NCI-H2081 (cell line): Measurements from ENCODE around the gene MAP3K15.

Experiments
- DNase-seq, 2 experiments: peaks; one replicate each; lab custom pipeline; 2025; lab: John Stamatoyannopoulos, UW

Gene MAP3K15

GRCh38 chrX:19514791-19515614 is at the start of gene MAP3K15:
TSS of gene MAP3K15 (minus strand) at chrX:19515508. CDS start at chrX:19515261, 247 bp downstream.
- DNase-seq = peak in 1 of 2 experiments; percentile 26

GRCh38 chrX:19564606-19565005 is 49.3 kb upstream of the MAP3K15 start:
- no peak for DNase-seq

- DNase-seq = no peak
These were observed 48.4 kb upstream of the MAP3K15 start for GRCh38 chrX:19563746-19564145.

GRCh38 chrX:19563327-19563726 is 48.0 kb upstream of the MAP3K15 start:
- no peak for DNase-seq

GRCh38 chrX:19560611-19561010 is 45.3 kb upstream of the MAP3K15 start:
- DNase-seq = no peak

- DNase-seq = no peak
These were observed 42.5 kb upstream of the MAP3K15 start for GRCh38 chrX:19557822-19558221.

GRCh38 chrX:19556202-19556601 is 40.9 kb upstream of the MAP3K15 start:
- DNase-seq = no peak

GRCh38 chrX:19555683-19556082 is 40.4 kb upstream of the MAP3K15 start:
- DNase-seq = no peak

GRCh38 chrX:19555236-19555635 is 39.9 kb upstream of the MAP3K15 start:
- no peak for DNase-seq

- no peak for DNase-seq
These were observed 39.5 kb upstream of the MAP3K15 start for GRCh38 chrX:19554786-19555185.

- no peak for DNase-seq
These were observed 37.5 kb upstream of the MAP3K15 start for GRCh38 chrX:19552793-19553192.

GRCh38 chrX:19549838-19550237 is 34.5 kb upstream of the MAP3K15 start:
- no peak for DNase-seq

GRCh38 chrX:19548934-19549333 is 33.6 kb upstream of the MAP3K15 start:
- no peak for DNase-seq

GRCh38 chrX:19548279-19548678 is 33.0 kb upstream of the MAP3K15 start:
- DNase-seq = no peak

GRCh38 chrX:19545651-19546050 is 30.3 kb upstream of the MAP3K15 start:
- no peak for DNase-seq

GRCh38 chrX:19544693-19545305 is 29.5 kb upstream of the MAP3K15 start:
- peak; percentile 37 to 51 for DNase-seq

GRCh38 chrX:19543951-19544381 is 28.7 kb upstream of the MAP3K15 start:
- no peak for DNase-seq

GRCh38 chrX:19543020-19543715 is 27.9 kb upstream of the MAP3K15 start:
- DNase-seq = no peak

GRCh38 chrX:19541931-19542330 is 26.6 kb upstream of the MAP3K15 start:
- DNase-seq = no peak

- DNase-seq = no peak
These were observed 25.9 kb upstream of the MAP3K15 start for GRCh38 chrX:19541196-19541595.

- DNase-seq = no peak
These were observed 24.8 kb upstream of the MAP3K15 start for GRCh38 chrX:19540076-19540475.

- DNase-seq = no peak
These were observed 24.4 kb upstream of the MAP3K15 start for GRCh38 chrX:19539665-19540064.

GRCh38 chrX:19535476-19535875 is 20.2 kb upstream of the MAP3K15 start:
- peak in 1 of 2 experiments; percentile 5 for DNase-seq
